Subcutaneous adipose tissue (tissue), 4 donors: ENCODE measurements around the gene PTPN23. TPM values are rescaled to one million over a fixed set of nuclear protein-coding genes. Genes with fewer than 3 reads are reported as not detected.

Source experiments
- total RNA-seq, 4 donors: library from RNA; depleted of rRNA; stranded (reverse); fragments of >200 nt; gene quantifications; one replicate each; pipeline ENCODE4 v1.1.0, GENCODE V29; 2016

PTPN23 gene
- total RNA-seq, 4 donors from 2014 or later = 14.0 to 27.3 (median 19.9) TPM

Other genes starting within 250 kb of the PTPN23 start
- gene SETD2, start 216.9 kb upstream of the PTPN23 start, total RNA-seq = 10 to 100 TPM; 58.5 to 81.7 (median 65.9) TPM
- gene KIF9, start 98.2 kb upstream of the PTPN23 start, total RNA-seq = 10 to 100 TPM in 1 of 4 donors, 1 to 10 TPM in 2, under 1 TPM in 1; 0.85 to 10.8 (median 6.2) TPM
- gene KLHL18, start 98.1 kb upstream of the PTPN23 start, total RNA-seq = 10 to 100 TPM; 10.3 to 11.9 (median 10.4) TPM
- 10 to 100 TPM; 32.6 to 87.2 (median 43.9) TPM for gene SCAP, start 94.9 kb downstream of the PTPN23 start, total RNA-seq
- gene ELP6, start 132.7 kb downstream of the PTPN23 start, total RNA-seq = 10 to 100 TPM; 10.6 to 52.2 (median 20.9) TPM
- 1 to 10 TPM in 2 of 4 donors, under 1 TPM in 2; 0.17 to 2.8 (median 0.98) TPM for gene CSPG5, start 197.8 kb downstream of the PTPN23 start, total RNA-seq